ENCODE data around the gene SMURF1.

The SMURF1 gene

GRCh38 chr7:99083733-99084132, 60.2 kb downstream of the SMURF1 start:
- no peak overlapping the region for H3K4me3 ChIP-seq (ENCODE audit: control insufficient read depth, low read depth, low read length)
- no peak for DNase-seq (ENCODE audit: low read depth)
- no peak for TF ChIP-seq CTCF (conservative IDR thresholded peaks at IDR 0.05; ENCODE audit: control insufficient read depth, insufficient read depth, low read depth, low read length)

GRCh38 chr7:99083068-99083651, 60.7 kb downstream of the SMURF1 start:
- H3K4me3 ChIP-seq (ENCODE audit: control insufficient read depth, low read depth, low read length) = no peak overlapping the region
- peak; percentile 53 for DNase-seq (ENCODE audit: low read depth)
- TF ChIP-seq CTCF (conservative IDR thresholded peaks at IDR 0.05; ENCODE audit: control insufficient read depth, insufficient read depth, low read depth, low read length) = no peak

- DNase-seq (ENCODE audit: low read depth) = no peak
These were observed 63.2 kb downstream of the SMURF1 start for GRCh38 chr7:99080679-99081078.

GRCh38 chr7:99079104-99079503, 64.8 kb downstream of the SMURF1 start:
- no peak for DNase-seq (ENCODE audit: low read depth)
- TF ChIP-seq CTCF (conservative IDR thresholded peaks at IDR 0.05; ENCODE audit: control insufficient read depth, insufficient read depth, low read depth, low read length) = no peak
- H3K4me3 ChIP-seq (ENCODE audit: control insufficient read depth, low read depth, low read length) = no peak overlapping the region

More at GRCh38 chr7:99080679-99081078, 63.2 kb downstream of the SMURF1 start:
- TF ChIP-seq CTCF (conservative IDR thresholded peaks at IDR 0.05; ENCODE audit: control insufficient read depth, insufficient read depth, low read depth, low read length) = no peak
- H3K4me3 ChIP-seq (ENCODE audit: control insufficient read depth, low read depth, low read length) = no peak overlapping the region

- no peak for DNase-seq (ENCODE audit: low read depth)
- no peak overlapping the region for H3K4me3 ChIP-seq (ENCODE audit: control insufficient read depth, low read depth, low read length)
- no peak for TF ChIP-seq CTCF (conservative IDR thresholded peaks at IDR 0.05; ENCODE audit: control insufficient read depth, insufficient read depth, low read depth, low read length)
These were observed 65.5 kb downstream of the SMURF1 start for GRCh38 chr7:99078416-99078815.

- no peak for DNase-seq (ENCODE audit: low read depth)
- TF ChIP-seq CTCF (conservative IDR thresholded peaks at IDR 0.05; ENCODE audit: control insufficient read depth, insufficient read depth, low read depth, low read length) = no peak
- no peak overlapping the region for H3K4me3 ChIP-seq (ENCODE audit: control insufficient read depth, low read depth, low read length)
These were observed 67.3 kb downstream of the SMURF1 start for GRCh38 chr7:99076615-99077014.
